EH (cell line): ENCODE results near the gene RTCA.
"Not testable (repeated sequence)": the region's sequence is repeated elsewhere in the genome, so short reads cannot be mapped to it uniquely, and the experiment has no call there.

Source experiments
- DNase-seq: peaks from one replicate; pipeline ENCODE4 v3.0.0-alpha.2; 2015; ENCODE audit warnings: low read depth

Gene RTCA

DNA sequence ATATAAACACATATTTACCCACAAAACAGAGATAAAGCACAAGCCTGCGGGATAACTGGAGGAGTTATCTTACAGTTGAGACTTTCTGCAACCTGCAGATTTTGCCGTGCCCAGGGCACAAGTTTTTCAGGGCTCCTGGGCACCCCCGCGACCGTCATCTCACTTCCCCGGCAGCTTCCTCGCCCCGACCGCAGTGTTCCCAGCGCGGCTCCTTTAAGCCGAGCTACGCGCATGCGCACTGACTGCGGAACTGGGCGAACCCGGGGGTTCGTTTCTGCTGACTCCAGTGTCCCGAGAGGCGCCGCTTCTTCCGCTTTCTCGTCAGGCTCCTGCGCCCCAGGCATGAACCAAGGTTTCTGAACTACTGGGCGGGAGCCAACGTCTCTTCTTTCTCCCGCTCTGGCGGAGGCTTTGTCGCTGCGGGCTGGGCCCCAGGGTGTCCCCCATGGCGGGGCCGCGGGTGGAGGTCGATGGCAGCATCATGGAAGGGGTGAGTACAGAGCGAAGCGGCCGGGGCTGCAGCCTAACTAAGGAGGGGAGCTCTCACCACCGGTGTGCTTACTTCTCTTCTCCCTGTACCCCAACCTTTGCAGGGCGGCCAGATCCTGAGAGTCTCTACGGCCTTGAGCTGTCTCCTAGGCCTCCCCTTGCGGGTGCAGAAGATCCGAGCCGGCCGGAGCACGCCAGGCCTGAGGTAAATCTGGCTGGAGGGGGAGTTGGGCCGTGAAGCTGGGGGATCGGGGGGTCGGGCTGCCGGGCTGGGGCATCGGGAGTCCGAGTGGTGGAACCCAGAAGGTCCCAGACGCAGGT, at the start of gene RTCA:
TSS of gene RTCA (plus strand) at position 286 of the 810 bp plus-strand sequence. CDS start at position 446, 160 bp downstream.
- DNase-seq: peak; percentile 96

DNA sequence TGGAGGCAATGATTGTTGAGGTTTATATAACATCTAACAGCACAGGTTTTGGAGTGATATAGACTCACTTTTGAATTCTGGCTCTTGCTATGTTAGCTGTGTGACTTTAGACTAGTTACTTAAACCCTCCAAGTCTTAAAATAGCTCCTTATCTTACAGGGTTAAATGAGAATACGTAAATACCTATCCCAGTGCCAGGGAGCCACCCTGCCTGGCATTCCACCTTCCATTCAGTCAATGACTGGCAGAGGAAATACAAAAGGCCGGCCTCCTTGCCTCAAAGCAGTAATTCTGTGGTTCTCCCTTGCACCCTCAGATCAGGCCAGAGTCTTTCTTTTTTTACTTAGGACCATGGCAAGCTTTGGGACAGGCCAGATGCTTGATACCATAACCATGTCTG, 48.2 kb upstream of the RTCA start:
- no peak for DNase-seq

DNA sequence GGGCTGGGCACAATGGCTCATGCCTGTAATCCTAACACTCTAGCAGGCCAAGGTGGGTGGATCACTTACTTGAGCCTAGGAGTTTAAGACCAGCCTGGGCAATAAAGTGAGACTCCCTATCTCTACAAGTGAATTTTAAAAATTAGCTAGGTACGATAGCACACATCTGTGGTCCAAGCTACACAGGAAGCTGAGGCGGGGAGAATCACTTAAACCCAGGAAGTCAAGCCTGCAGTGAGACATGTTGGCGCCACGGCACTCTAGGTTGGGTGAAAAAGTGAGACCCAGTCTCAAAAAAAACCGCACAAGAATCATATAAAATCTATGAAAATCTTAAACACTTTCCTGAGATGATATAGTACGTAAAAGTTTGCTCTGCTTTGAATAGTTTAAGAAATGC, 46.6 kb upstream of the RTCA start:
- no peak for DNase-seq

DNA sequence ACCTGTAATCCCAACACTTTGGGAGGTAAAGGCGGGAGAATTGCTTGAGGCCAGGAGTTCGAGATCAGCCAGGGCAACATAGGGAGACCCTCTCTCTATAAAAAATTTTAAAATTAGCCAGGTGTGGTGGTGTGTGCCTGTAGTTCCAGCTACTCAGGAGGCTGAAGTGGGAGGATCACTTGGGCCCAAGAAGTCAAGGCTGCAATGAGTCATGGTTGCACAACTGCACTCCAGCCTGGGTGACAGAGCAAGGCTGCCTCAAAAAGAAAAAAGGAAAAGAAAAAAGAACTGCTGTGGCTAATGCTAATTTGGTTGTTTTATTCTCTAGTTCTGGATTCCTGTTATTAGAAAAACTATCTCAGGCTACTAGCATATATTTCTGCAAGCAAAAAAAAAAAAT, 46.1 kb upstream of the RTCA start:
- peak; percentile 10 for DNase-seq

DNA sequence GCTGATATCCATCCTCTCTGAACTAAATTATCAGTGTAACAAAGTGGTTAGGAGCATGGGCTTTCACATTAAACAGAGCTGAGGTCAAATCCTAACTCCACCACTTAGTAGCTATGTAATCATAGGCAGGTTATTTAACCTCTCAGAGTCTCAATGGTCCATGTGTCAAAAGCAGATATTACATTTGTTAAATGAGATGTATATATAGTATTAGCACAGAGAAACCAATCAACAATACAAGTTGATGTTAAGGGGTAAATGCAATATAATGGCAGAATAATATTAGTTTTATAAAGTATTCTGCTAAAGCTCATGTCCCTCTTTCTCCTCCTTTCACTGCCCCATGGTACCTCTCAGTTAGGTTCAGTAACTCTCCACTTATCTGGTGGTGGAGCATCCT, 43.6 kb upstream of the RTCA start:
- no peak for DNase-seq

DNA sequence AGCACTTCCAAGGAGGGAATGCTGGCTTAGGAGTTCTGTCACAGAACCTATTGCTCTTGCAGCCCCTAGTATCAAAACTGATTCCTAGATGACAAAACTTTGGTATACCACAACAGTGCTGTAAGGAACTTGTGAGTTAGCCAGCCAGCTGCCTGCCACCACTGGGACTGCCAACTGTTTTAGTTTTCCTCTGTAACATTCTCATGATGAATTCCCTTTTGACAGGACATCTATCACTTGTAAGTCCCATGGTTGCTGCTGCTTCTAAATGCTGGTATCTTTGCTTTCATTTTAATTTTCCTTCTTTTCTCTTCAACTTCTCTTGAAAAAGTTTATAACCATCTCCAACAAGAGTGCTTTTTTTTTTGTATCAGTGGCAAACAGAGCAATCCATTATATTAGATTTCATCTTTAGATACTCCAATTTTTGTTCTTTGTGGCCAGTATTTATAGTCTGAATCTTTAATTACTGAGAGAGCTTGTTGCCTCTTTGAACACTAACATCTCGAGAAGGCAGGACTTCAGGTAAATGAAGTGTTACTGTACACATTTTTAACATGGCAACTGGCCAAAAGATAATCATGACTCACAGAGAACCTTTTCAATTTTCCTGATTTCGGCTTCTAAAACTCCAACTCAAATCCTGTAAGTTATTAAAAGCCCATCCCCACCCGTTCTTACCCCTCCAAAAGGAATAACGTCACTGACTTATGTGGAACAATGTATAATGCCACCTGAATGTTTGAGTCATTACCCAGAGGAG, 36.2 kb upstream of the RTCA start:
- DNase-seq: no peak

DNA sequence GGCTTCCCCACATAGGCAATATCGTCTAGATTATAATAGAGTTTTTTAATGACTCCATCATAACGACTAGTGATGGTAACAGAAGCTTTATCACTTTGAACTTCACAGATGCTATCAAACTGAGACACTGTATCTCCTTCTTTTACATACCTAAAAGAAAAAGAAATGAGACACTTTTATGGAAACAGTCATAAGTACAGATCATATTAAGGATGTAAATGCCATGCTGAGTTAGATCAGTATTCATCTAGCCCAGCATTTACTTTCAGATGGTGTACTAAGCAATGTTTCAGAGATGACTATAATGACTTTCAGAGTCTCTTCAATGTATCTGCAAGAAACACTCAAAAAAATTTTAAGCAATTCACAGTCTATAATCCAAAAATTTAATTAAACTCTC, 35.3 kb upstream of the RTCA start:
- DNase-seq: no peak

DNA sequence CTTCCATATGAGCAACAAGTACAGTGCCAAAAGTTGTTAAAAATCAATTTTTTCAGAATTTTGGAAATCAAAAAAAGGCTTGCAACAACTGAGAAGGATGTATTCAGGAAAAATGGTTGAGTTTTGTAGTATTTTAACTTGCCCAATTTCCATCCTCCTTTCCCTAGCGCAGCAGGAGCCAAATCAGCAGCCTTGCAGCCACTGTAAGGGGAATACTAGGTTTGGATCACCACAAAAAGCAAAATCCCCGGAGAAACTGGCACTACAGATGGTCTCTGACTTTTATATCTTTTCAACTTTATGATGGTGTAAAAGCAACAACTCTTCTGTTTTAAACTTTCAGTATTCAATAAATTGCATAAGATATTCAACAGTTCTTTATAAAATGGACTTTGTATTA, 34.3 kb upstream of the RTCA start:
- no peak for DNase-seq

DNA sequence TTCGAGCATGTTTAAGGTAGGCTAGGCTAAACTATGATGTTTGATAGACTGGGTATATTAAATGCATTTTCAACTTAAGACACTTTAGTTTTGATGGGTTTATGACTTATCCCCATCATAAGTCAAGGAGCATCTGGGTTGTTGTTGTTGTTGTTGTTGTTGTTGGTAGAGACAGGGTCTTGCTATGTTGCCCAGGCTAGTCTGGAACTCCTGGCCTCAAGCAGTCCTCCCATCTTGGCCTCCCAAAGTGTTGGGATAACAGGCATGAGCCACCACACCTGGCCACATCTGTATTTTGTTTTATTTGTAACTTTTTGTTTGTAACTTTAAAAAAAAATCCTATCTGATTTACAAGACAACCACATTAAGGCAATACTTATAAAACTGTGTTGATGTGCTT, 33.9 kb upstream of the RTCA start:
- DNase-seq: no peak

DNA sequence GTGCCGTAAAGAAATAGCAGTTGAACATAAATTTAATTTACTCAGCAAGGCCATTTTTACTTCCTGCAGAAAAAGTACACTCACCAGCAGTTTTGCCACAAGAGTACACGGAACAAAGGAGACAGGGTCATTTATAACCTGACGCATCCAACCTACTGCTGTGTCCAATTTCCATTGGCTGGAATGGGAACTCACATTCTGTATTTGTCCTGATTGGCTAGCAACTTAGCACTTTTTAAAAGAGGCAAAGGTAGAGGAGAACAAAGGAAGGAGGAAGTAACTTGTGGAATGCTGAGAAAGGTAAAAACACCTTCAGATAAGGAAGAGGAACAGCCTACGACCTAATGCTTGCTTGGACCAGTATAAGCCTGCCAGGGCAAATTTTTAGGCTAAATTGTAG, 32.5 kb upstream of the RTCA start:
- not testable (repeated sequence) for DNase-seq

DNA sequence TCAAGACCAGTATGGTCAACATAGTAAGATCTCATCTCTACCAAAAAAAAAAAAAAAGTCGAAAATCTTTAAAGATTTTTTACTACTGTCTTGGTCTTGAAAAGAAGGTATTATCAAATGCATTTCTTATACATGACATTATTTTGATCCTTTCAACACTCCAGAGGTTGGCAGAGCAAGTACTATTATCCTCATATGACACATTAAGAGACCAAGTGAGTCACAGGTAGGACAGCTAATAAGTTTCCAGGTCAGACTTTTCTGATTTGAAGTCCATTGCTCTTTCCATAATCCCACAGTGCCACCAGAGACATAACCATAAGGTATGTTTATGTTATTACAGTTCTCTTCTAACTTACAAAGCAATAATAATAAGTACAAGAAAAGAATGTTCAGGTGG, 31.6 kb upstream of the RTCA start:
- no peak for DNase-seq

DNA sequence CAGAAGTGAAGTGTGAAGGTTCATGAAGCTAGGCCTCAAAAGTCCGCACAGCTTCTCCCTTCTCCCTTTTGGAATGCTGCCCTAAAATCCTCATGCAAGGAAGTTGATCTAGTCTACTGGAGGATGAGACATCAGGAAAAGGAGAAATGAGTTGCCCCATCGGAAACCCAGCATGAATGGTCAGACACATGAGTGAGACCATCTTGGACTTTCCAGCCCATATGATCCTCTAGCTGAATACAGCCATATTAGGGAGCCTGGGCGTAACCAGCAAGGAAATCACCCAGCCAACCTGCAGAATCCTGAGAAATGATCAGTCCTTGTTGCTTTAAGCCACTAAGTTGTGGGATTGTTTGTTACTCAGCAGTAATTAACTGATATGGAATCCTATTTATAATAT, 28.9 kb upstream of the RTCA start:
- DNase-seq: no peak

DNA sequence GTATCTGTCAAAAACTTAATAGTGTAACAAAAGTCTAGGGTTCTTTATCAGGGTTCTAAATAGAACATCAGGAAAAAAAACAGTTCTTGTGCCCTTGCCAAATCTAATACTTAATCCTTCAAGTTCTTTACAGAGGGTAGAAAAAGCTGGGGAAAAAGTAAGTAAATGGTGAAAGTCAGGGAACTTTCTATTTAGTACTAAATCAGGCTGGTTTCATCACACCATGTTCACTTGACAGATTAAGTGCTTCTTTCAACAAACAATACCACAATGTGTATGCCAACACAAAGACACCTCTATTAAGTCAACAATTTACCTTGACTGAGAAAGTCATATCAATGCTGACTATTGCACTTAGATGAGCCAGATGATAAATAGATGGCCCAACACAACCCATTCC, 26.1 kb upstream of the RTCA start:
- no peak for DNase-seq

DNA sequence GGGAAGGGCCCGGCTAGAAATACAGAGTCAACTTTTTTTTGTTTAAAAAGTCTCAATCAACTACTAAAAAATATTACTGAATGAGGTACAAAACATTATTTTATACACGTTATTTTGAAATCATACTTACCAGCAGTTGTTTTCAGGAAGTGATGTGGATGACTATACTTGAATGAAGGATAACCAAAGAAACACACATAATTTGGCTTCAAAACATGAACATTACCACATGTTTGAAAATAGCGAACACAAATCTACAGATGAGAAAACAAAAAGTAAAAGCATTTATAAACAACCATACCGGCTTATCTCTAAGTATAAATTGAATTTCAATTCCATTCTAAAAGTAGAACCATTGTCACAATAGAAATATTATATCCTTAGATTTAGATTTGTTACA, 25.4 kb upstream of the RTCA start:
- no peak for DNase-seq

DNA sequence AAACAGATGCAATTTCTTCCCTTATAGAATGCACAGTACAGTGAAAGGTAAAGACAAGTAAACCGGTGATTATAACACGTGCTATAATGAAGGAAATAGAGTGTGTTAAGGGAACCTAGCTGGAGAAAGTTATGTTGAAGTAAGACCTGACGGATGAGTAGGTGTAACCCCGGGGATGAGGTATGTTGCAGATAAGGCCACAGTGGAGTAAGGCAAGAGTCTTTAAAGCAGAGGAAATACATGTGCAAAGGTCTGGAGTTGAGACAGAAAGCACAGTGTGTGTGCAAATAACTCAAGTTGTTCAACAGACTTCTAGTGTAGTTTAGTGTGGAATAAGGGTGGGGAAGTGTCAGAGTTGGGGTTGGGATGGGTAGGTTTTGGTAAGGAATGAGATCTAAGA, 19.3 kb upstream of the RTCA start:
- no peak for DNase-seq

DNA sequence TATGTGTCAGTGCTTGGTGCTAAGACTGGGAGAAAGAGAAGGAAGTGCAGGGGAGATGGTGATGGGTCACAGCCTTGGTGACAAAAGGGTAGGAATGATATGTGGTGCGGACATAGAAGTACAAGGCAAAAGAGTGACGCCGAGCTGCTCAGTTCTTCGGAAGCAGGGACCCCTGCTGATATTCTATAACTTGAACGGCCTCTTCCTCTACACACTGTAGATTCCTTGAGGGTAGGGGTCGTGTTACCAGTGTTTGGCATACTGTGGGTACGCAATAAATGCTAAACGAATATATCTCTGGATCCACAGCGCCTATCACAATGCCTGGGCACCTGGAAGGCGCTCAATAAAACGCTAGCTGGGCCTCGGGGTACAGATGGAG, 16.9 kb upstream of the RTCA start:
- DNase-seq: peak; percentile 7

DNA sequence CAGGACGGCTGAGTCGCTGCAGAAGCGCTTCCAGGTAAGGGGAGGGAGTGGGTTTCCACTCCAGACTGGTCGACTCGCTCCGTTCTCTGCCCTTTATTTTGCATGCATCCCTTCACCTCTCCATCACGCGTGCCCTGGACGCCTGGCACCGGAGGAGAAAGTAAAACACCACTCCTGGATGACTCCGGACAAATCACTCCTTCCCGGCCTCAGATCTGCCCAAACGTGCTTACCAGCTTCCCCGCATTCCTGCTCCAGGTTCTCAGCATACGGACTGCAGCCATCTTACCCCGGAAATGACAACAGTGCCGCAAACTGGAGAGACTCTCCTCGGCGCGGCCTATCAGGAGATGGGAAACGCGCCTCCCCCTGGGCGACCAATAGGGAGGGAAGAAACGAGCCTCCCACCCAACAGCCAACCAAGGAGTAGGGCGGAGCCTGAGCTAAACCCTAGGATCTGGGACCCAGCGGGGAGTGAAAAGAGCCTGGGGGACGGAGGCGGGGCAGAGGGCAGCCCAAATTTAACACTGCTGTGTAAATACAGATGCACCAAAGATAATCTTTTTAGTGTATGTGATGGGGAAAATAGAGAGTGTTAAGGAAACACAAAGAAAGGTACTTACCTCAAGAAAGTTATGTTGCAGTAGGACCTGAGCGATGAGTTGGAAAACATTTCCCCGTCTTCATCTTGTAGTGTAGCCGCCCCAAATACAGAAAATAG, 16.3 kb upstream of the RTCA start, which contains the start of gene DBT:
TSS of gene DBT (minus strand) at position 298 of the 721 bp plus-strand sequence. CDS start at position 284, 14 bp downstream.
- DNase-seq: peak; percentile 95

DNA sequence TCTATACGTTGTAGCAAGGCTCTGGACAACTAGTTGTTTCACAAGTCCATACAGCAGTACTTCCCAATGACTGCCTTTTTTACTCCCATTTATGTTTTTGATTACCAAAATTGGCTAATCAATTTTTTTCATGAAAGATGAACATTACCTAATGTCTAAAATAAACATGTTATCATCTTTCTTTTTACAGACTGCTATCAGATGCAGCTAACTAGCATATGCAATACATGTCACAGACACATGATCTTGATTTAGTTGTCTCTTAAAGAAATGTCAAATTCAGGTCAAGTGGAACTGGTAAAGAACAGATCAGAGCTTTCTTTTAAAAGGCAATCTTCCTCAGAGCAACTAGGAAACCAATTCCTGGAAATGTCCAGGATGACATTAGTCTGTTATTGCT, 15.8 kb upstream of the RTCA start:
- no peak for DNase-seq

DNA sequence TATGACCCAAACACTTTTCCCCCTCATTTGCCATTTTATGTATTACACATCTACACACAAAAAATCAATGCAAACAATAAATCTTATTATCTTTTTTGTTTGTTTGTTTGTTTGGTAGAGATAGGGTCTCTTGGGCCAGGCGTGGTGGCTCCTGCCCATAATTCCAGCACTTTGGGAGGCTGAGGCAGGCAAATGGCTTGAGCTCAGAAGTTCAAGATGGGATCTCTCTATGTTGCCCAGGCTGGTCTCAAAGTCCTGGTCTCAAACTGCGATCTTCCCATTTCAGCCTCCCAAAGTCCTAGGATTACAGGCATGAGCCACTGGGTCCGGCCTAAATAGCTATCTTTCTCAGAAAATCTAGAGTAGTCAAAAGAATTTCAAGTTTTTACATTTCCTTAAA, 15.2 kb upstream of the RTCA start:
- DNase-seq: no peak

DNA sequence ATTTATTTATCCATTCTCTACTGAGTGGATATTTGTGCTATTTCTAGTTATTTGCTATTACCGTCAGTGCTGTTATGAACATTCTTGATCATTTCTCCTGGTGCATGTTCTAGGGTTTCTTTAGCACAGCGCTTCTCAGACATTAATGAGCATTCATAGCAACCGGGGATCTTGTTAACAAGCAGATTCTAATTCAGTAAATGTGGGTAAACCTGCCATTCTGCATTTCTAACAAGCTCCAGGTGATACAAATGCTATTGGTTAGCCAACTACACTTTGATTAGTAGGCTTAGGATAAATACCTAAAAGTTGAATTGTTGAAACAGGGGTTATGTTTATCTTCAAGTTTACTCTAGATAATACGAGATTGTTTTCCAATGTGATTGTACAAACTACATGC, 13.1 kb upstream of the RTCA start:
- no peak for DNase-seq

DNA sequence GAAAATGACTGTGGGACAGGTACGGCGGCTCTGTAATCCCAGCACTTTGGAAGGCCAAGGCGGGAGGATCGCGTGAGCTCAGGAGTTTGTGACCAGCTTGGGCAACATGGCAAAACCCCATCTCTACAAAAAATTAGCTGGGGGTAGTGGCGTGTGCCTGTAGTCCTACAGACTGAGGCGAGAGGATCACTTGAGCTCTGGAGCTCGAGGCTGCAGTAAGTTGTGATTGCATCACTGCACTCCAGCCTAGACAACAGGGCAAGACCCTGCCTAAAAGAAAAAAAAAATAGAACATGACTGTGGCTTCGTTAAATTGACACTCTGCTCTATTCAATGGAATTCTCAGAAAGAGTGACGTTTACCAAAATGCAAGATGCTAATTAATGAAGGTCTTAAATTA, 12.5 kb upstream of the RTCA start:
- DNase-seq: no peak

DNA sequence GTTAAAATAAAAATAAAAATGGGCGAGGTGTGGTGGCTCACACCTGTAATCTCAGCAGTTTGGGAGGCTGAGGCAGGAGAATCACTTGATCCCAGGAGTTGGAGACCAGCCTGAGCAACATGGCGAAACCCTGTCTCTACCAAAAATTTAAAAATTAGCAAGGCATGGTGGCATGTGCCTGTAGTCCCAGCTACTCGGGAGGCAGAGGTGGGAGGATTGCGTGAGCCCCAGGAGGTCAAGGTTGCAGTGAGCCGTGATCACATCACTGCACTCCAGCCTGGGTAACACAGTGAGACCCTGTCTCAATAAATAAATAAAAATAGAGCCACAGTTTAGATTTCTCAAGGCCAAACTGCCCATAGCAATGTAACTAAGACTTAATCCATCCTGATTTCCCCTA, 9.7 kb upstream of the RTCA start:
- not testable (repeated sequence) for DNase-seq

DNA sequence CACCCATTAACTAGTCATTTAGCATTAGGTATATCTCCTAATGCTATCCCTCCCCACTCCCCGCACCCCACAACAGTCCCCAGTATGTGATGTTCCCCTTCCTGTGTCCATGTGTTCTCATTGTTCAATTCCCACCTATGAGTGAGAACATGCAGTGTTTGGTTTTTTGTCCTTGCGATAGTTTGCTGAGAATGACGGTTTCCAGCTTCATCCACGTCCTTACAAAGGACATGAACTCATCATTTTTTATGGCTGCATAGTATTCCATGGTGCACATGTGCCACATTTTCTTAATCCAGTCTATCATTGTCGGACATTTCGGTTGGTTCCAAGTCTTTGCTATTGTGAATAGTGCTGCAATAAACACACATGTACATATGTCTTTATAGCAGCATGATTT, 7.6 kb upstream of the RTCA start:
- not testable (repeated sequence) for DNase-seq
